ENCODE data around the gene SSTR3.

DNA sequence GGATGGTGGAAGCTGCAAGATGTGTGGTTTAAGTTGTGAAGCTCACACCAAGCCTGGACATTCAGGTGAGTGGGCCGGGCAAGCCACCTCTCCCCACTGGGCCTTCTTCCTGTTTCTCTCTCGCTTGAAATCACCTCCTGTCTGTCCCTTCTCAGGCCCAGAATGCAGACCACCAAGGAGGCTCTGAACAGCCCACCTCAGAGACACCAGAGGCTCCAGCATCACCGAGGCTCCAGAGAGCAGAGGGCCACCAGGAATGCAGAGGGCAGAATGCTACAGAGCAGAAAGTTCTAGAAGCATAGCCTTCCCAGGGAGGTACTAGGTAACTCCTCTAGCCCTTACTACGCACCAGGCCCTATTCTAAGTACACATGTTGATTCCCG, 47.8 kb downstream of the SSTR3 start:
- TF ChIP-seq CTCF (IDR thresholded peaks at IDR 0.05) (no peak), POLR2AphosphoS5 (IDR thresholded peaks at IDR 0.05; ENCODE audit: low read depth, low read length) (no peak), REST (IDR thresholded peaks at IDR 0.05; ENCODE audit: insufficient read depth in 1 of 2, low read depth in 2 of 2, low read length in 1 of 2) (no peak)

Data from Panc1 (cell line).